Measurements from ENCODE around the gene SLC35F1.

DNA sequence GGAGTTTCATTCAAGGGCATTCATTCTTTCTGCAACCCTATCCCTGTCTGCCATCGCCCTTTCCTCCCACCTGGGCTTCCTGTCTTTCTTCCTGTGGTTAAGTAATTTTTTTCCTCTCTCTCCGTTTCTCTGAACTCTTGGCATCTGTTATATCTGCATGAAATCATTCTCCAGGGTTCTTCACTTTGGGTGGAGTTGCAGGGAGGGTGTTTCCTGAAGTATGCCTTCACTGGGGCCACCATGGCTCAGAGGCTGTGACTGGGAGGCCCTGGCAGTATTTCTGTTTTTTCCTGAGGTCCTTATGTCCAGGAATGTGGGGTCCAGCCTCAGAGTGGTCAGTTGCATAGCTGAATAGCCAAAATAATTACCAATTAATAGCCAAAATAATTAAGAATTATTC, 137.2 kb downstream of the SLC35F1 start:
- TF ChIP-seq POLR2A (conservative IDR thresholded peaks at IDR 0.05), result no peak
- TF ChIP-seq, protein P1, sequence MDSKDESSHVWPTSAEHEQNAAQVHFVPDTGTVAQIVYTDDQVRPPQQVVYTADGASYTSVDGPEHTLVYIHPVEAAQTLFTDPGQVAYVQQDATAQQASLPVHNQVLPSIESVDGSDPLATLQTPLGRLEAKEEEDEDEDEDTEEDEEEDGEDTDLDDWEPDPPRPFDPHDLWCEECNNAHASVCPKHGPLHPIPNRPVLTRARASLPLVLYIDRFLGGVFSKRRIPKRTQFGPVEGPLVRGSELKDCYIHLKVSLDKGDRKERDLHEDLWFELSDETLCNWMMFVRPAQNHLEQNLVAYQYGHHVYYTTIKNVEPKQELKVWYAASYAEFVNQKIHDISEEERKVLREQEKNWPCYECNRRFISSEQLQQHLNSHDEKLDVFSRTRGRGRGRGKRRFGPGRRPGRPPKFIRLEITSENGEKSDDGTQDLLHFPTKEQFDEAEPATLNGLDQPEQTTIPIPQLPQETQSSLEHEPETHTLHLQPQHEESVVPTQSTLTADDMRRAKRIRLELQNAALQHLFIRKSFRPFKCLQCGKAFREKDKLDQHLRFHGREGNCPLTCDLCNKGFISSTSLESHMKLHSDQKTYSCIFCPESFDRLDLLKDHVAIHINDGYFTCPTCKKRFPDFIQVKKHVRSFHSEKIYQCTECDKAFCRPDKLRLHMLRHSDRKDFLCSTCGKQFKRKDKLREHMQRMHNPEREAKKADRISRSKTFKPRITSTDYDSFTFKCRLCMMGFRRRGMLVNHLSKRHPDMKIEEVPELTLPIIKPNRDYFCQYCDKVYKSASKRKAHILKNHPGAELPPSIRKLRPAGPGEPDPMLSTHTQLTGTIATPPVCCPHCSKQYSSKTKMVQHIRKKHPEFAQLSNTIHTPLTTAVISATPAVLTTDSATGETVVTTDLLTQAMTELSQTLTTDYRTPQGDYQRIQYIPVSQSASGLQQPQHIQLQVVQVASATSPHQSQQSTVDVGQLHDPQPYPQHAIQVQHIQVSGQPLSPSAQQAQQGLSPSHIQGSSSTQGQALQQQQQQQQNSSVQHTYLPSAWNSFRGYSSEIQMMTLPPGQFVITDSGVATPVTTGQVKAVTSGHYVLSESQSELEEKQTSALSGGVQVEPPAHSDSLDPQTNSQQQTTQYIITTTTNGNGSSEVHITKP (IDR thresholded peaks at IDR 0.05; ENCODE audit: partially characterized antibody), result no peak
- TF ChIP-seq, protein P2, sequence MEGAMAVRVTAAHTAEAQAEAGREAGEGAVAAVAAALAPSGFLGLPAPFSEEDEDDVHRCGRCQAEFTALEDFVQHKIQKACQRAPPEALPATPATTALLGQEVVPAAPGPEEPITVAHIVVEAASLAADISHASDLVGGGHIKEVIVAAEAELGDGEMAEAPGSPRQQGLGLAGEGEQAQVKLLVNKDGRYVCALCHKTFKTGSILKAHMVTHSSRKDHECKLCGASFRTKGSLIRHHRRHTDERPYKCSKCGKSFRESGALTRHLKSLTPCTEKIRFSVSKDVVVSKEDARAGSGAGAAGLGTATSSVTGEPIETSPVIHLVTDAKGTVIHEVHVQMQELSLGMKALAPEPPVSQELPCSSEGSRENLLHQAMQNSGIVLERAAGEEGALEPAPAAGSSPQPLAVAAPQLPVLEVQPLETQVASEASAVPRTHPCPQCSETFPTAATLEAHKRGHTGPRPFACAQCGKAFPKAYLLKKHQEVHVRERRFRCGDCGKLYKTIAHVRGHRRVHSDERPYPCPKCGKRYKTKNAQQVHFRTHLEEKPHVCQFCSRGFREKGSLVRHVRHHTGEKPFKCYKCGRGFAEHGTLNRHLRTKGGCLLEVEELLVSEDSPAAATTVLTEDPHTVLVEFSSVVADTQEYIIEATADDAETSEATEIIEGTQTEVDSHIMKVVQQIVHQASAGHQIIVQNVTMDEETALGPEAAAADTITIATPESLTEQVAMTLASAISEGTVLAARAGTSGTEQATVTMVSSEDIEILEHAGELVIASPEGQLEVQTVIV (CRISPR knock-in tag; IDR thresholded peaks at IDR 0.05; ENCODE audit: borderline replicate concordance), result no peak
- no peak for TF ChIP-seq PHTF2 (CRISPR knock-in tag; IDR thresholded peaks at IDR 0.05)
- TF ChIP-seq CBX1 (IDR thresholded peaks at IDR 0.05; ENCODE audit: low read depth), result no peak
- no peak for TF ChIP-seq EZH2 (IDR thresholded peaks at IDR 0.05; ENCODE audit: borderline replicate concordance, low read depth, low read length)
- TF ChIP-seq, protein P3, sequence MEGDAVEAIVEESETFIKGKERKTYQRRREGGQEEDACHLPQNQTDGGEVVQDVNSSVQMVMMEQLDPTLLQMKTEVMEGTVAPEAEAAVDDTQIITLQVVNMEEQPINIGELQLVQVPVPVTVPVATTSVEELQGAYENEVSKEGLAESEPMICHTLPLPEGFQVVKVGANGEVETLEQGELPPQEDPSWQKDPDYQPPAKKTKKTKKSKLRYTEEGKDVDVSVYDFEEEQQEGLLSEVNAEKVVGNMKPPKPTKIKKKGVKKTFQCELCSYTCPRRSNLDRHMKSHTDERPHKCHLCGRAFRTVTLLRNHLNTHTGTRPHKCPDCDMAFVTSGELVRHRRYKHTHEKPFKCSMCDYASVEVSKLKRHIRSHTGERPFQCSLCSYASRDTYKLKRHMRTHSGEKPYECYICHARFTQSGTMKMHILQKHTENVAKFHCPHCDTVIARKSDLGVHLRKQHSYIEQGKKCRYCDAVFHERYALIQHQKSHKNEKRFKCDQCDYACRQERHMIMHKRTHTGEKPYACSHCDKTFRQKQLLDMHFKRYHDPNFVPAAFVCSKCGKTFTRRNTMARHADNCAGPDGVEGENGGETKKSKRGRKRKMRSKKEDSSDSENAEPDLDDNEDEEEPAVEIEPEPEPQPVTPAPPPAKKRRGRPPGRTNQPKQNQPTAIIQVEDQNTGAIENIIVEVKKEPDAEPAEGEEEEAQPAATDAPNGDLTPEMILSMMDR (IDR thresholded peaks at IDR 0.05 in 2 of 3, conservative IDR thresholded peaks at IDR 0.05 in 1 of 3; ENCODE audit: insufficient read depth in 2 of 3, low read depth in 1 of 3, low read length in 3 of 3), result no peak
